GM19463 (cell line): ENCODE measurements around the gene PPM1E.
"Not testable (repeated sequence)": the region's sequence is repeated elsewhere in the genome, so short reads cannot be mapped to it uniquely, and the experiment has no call there.

Source experiments
- ATAC-seq: cut with Tn5 transposase; IDR thresholded peaks from one replicate; pipeline ENCODE4 v1.9.1; 2021; ENCODE audit warnings: mild to moderate bottlenecking, moderate library complexity; ENCODE audit not compliant: unreplicated experiment

PPM1E gene

GRCh38 chr17:58755577-58756245 is at the start of gene PPM1E:
TSS of gene PPM1E (plus strand) at chr17:58755854.
- ATAC-seq: peak; percentile 54

- no peak for ATAC-seq
Measured at GRCh38 chr17:58706351-58707140, 49.1 kb upstream of the PPM1E start.

- ATAC-seq: no peak
Measured at GRCh38 chr17:58710948-58711552, 44.6 kb upstream of the PPM1E start.

GRCh38 chr17:58722274-58722673 is 33.4 kb upstream of the PPM1E start:
- ATAC-seq: no peak

- ATAC-seq: no peak
Measured at GRCh38 chr17:58722696-58723095, 33.0 kb upstream of the PPM1E start.

- no peak for ATAC-seq
Measured at GRCh38 chr17:58728798-58729197, 26.9 kb upstream of the PPM1E start.

- ATAC-seq: no peak
Measured at GRCh38 chr17:58730937-58731336, 24.7 kb upstream of the PPM1E start.

- no peak for ATAC-seq
Measured at GRCh38 chr17:58734040-58734439, 21.6 kb upstream of the PPM1E start.

GRCh38 chr17:58734811-58735210 is 20.8 kb upstream of the PPM1E start:
- no peak for ATAC-seq

- no peak for ATAC-seq
Measured at GRCh38 chr17:58741121-58741625, 14.5 kb upstream of the PPM1E start.

GRCh38 chr17:58747674-58748073 is 8.0 kb upstream of the PPM1E start:
- ATAC-seq: no peak

GRCh38 chr17:58749627-58750026 is 6.0 kb upstream of the PPM1E start:
- not testable (repeated sequence) for ATAC-seq

GRCh38 chr17:58753026-58753425 is 2.6 kb upstream of the PPM1E start:
- no peak for ATAC-seq

GRCh38 chr17:58755269-58755576 is 431 bp upstream of the PPM1E start:
- no peak for ATAC-seq

- no peak for ATAC-seq
Measured at GRCh38 chr17:58756246-58757161, 850 bp downstream of the PPM1E start.

- no peak for ATAC-seq
Measured at GRCh38 chr17:58757162-58757613, 1.5 kb downstream of the PPM1E start.

GRCh38 chr17:58758890-58759289 is 3.2 kb downstream of the PPM1E start:
- ATAC-seq: no peak

GRCh38 chr17:58759522-58759921 is 3.9 kb downstream of the PPM1E start:
- no peak for ATAC-seq

GRCh38 chr17:58760248-58760647 is 4.6 kb downstream of the PPM1E start:
- no peak for ATAC-seq

GRCh38 chr17:58763263-58763662 is 7.6 kb downstream of the PPM1E start:
- no peak for ATAC-seq

- ATAC-seq: no peak
Measured at GRCh38 chr17:58764373-58764772, 8.7 kb downstream of the PPM1E start.
